Measurements from ENCODE around the gene ZIM2.

ZIM2 gene

DNA sequence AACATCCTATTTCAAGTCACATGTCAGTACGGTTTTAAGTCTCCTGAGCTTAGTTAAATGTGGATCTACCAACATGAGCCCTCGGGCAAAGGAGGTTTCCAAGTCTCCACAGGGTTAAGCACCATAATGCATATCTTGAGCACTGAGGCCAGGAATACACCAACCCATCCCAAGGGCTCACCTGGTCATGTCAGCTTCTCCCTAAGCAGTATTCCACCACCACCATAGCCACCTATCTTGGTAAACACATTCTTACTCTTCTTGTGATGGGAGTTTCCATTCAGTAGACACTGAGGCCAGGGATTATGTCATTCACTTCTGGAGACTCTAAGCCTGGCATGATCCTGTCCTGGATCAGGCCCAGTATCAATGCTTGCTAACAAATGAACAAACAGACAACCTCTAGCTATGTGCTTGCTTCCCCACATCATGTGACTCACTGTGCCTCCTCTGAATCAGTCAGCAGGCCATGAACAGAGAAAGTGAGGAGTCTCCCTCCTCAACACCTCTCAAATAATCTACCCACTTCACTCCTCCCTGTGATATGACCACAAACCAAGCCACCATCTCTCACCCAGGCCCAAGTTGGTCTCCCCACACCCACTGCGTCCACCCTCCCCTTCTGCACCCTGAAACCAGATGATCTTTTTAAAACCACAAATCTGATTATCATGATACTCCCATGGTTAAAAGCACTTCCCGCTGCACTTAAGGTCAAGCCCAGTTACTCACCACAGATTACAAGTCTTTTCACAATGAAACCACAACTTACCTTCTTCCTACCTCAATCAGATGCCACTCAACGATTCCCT, 5.8 kb downstream of the ZIM2 start:
- no peak overlapping the region for H3K4me3 ChIP-seq (ENCODE audit: low read depth, low read length)
- no peak for TF ChIP-seq CTCF (IDR thresholded peaks at IDR 0.05; ENCODE audit: borderline replicate concordance, insufficient read depth, low read depth, low read length)

GRCh38 chr19:56832352-56832928, 8.1 kb downstream of the ZIM2 start:
- TF ChIP-seq CTCF (IDR thresholded peaks at IDR 0.05; ENCODE audit: borderline replicate concordance, insufficient read depth, low read depth, low read length), result no peak
- H3K4me3 ChIP-seq (ENCODE audit: low read depth, low read length), result no peak overlapping the region

DNA sequence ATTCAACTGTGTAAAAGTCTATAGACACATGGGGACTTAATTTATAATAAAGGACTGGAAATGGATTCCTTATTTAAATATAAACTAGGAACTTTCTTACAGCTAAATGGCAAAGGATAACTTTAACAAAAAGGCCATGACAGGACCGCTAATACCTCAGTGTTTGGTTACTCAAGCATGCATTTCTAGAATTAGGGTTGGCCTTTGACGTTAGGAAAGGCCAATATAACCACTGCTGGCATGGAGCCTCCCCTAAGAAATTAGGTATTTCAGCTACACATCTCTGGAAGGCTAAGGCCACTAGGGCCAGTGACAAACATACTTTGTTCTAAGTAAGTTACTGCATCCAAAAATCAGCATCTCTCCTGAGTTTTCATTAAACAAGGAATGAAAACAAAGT, 9.3 kb downstream of the ZIM2 start:
- no peak for TF ChIP-seq CTCF (IDR thresholded peaks at IDR 0.05; ENCODE audit: borderline replicate concordance, insufficient read depth, low read depth, low read length)
- H3K4me3 ChIP-seq (ENCODE audit: low read depth, low read length), result no peak overlapping the region

GRCh38 chr19:56829596-56829995, 10.9 kb downstream of the ZIM2 start:
- H3K4me3 ChIP-seq (ENCODE audit: low read depth, low read length), result no peak overlapping the region
- no peak for TF ChIP-seq CTCF (IDR thresholded peaks at IDR 0.05; ENCODE audit: borderline replicate concordance, insufficient read depth, low read depth, low read length)

GRCh38 chr19:56827708-56828107, 12.8 kb downstream of the ZIM2 start:
- no peak overlapping the region for H3K4me3 ChIP-seq (ENCODE audit: low read depth, low read length)
- no peak for TF ChIP-seq CTCF (IDR thresholded peaks at IDR 0.05; ENCODE audit: borderline replicate concordance, insufficient read depth, low read depth, low read length)

GRCh38 chr19:56823956-56824355, 16.6 kb downstream of the ZIM2 start:
- H3K4me3 ChIP-seq (ENCODE audit: low read depth, low read length), result no peak overlapping the region
- no peak for TF ChIP-seq CTCF (IDR thresholded peaks at IDR 0.05; ENCODE audit: borderline replicate concordance, insufficient read depth, low read depth, low read length)

GRCh38 chr19:56823417-56823816, 17.1 kb downstream of the ZIM2 start:
- H3K4me3 ChIP-seq (ENCODE audit: low read depth, low read length), result no peak overlapping the region
- no peak for TF ChIP-seq CTCF (IDR thresholded peaks at IDR 0.05; ENCODE audit: borderline replicate concordance, insufficient read depth, low read depth, low read length)

Measured in GM12875 (cell line).